Sigmoid colon (tissue), 7 donors: Measurements from ENCODE around the gene PTPN3. TPM values are rescaled to one million over a fixed set of nuclear protein-coding genes. Genes with fewer than 3 reads are reported as not detected.
"Not testable (repeated sequence)": the region's sequence is repeated elsewhere in the genome, so short reads cannot be mapped to it uniquely, and the experiment has no call there.

Experiments used
- DNase-seq: peaks from one replicate; pipeline ENCODE4 v3.0.0-alpha.2; 2019
- H3K27ac ChIP-seq, 4 donors: fragments of 200-600 bp; sonication (generic); one replicate each; pipeline ENCODE4 v1.5.1; 2016 to 2019; ENCODE audit warnings: mild to moderate bottlenecking in 1 of 4
- H3K27me3 ChIP-seq, 3 donors: fragments of 200-600 bp; sonication (generic); one replicate each; pipeline ENCODE4 v1.5.1; 2019; ENCODE audit warnings: mild to moderate bottlenecking in 1 of 3
- H3K36me3 ChIP-seq, 4 donors: fragments of 200-600 bp; sonication (generic); one replicate each; pipeline ENCODE4 v1.5.1; 2016 to 2019
- H3K4me1 ChIP-seq, 4 donors: fragments of 200-600 bp; sonication (generic); one replicate each; pipeline ENCODE4 v1.5.1; 2017 to 2019
- H3K4me3 ChIP-seq, 4 donors: fragments of 200-600 bp; sonication (generic); one replicate each; pipeline ENCODE4 v1.5.1; 2017 to 2019; ENCODE audit warnings: mild to moderate bottlenecking in 2 of 4, moderate library complexity in 1 of 4
- H3K9me3 ChIP-seq, 4 donors: fragments of 200-600 bp in 3 of 4; sonication (generic) in 3 of 4; one replicate each; pipeline versions ENCODE4 v1.5.1 to v1.6.1; 2013 to 2019
- EP300 ChIP-seq, 4 donors: sonication (generic); formaldehyde crosslinking; IDR thresholded peaks; one replicate each; pipeline ENCODE4 v1.6.1; 2017; ENCODE audit warnings: antibody characterized with exemption in 4 of 4
- POLR2A ChIP-seq, 2 donors: fragments of 450-650 bp; IDR thresholded peaks; one replicate each; pipeline ENCODE4 v1.6.1; 2016; ENCODE audit warnings: antibody characterized with exemption in 2 of 2, mild to moderate bottlenecking in 2 of 2, moderate library complexity in 2 of 2
- POLR2AphosphoS5 ChIP-seq, 4 donors: sonication (generic); formaldehyde crosslinking; IDR thresholded peaks; one replicate each; pipeline ENCODE4 v1.6.1; 2017; ENCODE audit warnings: antibody characterized with exemption in 4 of 4
- WGBS, 2 donors: extraction: QIAGEN DNeasy Blood & Tissue Kit; methylation state at CpG; one replicate each; pipeline ENCODE4 v1.1.7; 2013; 5-methylcytosine and 5-hydroxymethylcytosine counted together
- intact Hi-C: fragments of 100-400 bp; cut with DNase I; formaldehyde crosslinking; loops from one replicate; pipeline ENCODE4 v1.15.1; 2023
- polyA plus RNA-seq, 3 donors: library from polyadenylated mRNA; stranded (reverse); fragments of 200-250 nt; gene quantifications; one replicate each; pipeline ENCODE4 v1.2.3, GENCODE V29; 2013
- total RNA-seq, 4 donors: library from RNA; depleted of rRNA; stranded (reverse); fragments of >200 nt; gene quantifications; one replicate each; pipeline ENCODE4 v1.1.0, GENCODE V29; 2016
- TF ChIP-seq, protein P1 (sequence below), 4 experiments: fragments of 450-650 bp in 3 of 4; fragments of 200-600 bp in 1 of 4; IDR thresholded peaks; one replicate each; pipeline ENCODE4 v1.5.1; 2016 to 2019; ENCODE audit warnings: antibody characterized with exemption in 4 of 4, mild to moderate bottlenecking in 3 of 4, moderate library complexity in 2 of 4
- donor health status: healthy with polysubstance abuse.
- donor health status: Bipolar disorder and iron deficiency.
- donor health status: healthy.

PTPN3 gene
- total and polyA plus RNA-seq, 7 donors: 1.3 to 25.0 (median 2.5) TPM

DNA sequence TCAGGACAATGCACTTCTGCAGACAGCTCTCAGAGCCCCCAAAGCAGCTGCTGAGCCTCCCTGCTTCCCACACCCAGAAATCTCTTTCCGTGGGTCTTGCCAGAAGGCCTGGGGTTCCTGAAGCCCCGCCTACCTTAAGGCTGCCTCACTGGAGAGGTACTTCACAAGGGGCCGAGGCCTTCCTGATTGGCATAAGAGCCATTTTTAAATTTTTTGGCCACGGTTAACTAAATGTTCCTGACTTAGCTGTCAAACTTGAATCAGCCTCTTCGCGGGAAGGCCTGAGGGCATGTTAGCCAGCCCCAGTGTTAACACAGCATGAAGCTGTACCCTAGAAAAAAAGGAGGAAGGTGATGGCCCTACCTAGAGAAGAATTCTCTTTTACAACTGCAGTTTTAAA, 156.5 kb downstream of the PTPN3 start:
- intact Hi-C loops: no loop called here
- Histone ChIP-seq H3K27ac (no peak overlapping the region), H3K36me3 (no peaks in the 10 kb centered on the region), H3K4me1 (no peaks in the 10 kb centered on the region), H3K4me3 (no peak overlapping the region), H3K27me3 (no peaks in the 10 kb centered on the region), H3K9me3 (no peaks in the 10 kb centered on the region)
- TF ChIP-seq POLR2A (IDR thresholded peaks at IDR 0.05): no peak
- no peak for TF ChIP-seq POLR2AphosphoS5 (IDR thresholded peaks at IDR 0.05)
- TF ChIP-seq, protein P1, sequence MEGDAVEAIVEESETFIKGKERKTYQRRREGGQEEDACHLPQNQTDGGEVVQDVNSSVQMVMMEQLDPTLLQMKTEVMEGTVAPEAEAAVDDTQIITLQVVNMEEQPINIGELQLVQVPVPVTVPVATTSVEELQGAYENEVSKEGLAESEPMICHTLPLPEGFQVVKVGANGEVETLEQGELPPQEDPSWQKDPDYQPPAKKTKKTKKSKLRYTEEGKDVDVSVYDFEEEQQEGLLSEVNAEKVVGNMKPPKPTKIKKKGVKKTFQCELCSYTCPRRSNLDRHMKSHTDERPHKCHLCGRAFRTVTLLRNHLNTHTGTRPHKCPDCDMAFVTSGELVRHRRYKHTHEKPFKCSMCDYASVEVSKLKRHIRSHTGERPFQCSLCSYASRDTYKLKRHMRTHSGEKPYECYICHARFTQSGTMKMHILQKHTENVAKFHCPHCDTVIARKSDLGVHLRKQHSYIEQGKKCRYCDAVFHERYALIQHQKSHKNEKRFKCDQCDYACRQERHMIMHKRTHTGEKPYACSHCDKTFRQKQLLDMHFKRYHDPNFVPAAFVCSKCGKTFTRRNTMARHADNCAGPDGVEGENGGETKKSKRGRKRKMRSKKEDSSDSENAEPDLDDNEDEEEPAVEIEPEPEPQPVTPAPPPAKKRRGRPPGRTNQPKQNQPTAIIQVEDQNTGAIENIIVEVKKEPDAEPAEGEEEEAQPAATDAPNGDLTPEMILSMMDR (IDR thresholded peaks at IDR 0.05): no peak
- TF ChIP-seq EP300 (IDR thresholded peaks at IDR 0.05): no peak
- WGBS, 2 donors: 55 to 59% methylated on average over 6 of the region's 6 CpGs
- DNase-seq: no peak

DNA sequence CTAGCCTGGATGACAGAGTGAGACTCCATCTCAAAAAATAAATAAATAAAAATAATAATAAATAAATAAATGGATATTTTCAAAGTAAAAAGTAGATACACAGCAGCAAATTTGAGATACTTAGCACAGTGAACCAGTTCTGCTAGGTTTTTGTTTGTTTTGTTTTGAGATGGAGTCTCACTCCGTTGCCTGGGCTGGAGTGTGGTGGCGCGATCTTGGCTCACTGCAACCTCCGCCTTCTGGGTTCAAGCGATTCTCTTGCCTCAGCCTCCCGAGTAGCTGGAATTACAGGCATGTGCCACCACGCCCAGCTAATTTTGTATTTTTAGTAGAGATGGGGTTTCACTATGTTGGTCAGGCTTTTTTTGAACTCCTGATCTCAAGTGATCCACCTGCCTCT, 157.1 kb downstream of the PTPN3 start:
- DNase-seq, H3K4me3 ChIP-seq, intact Hi-C loops, H3K27me3 ChIP-seq, H3K4me1 ChIP-seq, H3K36me3 ChIP-seq, H3K27ac ChIP-seq, H3K9me3 ChIP-seq: not testable (repeated sequence)
- 75 to 90% methylated on average over 7 of the region's 7 CpGs for WGBS, 2 donors

DNA sequence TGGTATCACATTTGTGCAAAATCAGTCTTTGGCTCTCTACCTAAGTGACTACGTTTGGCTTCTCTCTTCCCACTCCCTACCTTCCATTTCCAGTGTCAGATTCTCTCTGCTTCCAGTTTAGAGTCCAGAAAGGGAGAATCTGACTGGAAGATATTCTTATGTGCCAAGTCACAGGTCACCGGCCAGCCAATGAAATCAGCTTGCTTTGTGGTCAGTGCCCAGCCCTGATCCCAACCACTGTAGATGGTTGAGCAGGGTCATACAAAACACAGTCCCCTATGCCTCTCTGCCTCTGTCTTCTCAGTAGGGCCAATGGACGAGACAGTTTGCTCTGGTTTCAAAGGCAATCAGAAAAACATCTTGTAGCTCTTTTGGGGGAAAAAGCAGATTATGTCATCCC, 161.7 kb downstream of the PTPN3 start:
- TF ChIP-seq POLR2A (IDR thresholded peaks at IDR 0.05): no peak
- TF ChIP-seq, protein P1 (IDR thresholded peaks at IDR 0.05): no peak
- no peak for TF ChIP-seq POLR2AphosphoS5 (IDR thresholded peaks at IDR 0.05)
- no peak for TF ChIP-seq EP300 (IDR thresholded peaks at IDR 0.05)
- WGBS, 2 donors: 86 to 91% methylated on average over 3 of the region's 3 CpGs
- H3K4me1 ChIP-seq: no peaks in the 10 kb centered on the region
- no peak for DNase-seq
- H3K4me3 ChIP-seq: no peak overlapping the region
- H3K27ac ChIP-seq: no peak overlapping the region
- H3K36me3 ChIP-seq: no peaks in the 10 kb centered on the region
- intact Hi-C loops: no loop called here
- no peaks in the 10 kb centered on the region for H3K9me3 ChIP-seq
- no peaks in the 10 kb centered on the region for H3K27me3 ChIP-seq

DNA sequence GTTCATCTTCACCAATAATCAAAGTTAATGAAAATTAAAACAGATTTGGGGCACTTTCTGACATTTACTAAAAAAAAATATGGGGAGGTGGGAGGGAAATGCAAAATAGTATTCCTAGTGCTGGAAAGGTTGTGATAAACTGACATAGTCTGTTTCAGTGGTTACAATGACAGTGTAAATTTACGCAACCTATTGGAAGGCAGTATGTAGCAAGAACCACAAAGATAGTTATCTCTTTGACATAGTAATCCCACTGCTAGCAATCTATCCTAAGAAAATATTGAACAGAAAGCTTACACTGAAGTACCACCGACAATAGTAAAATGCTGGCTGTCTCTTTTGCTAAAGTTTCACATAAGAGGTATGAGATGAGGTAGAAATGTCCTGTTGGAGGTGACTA, 162.2 kb downstream of the PTPN3 start:
- no peak overlapping the region for H3K4me3 ChIP-seq
- TF ChIP-seq, protein P1 (IDR thresholded peaks at IDR 0.05): no peak
- TF ChIP-seq POLR2A (IDR thresholded peaks at IDR 0.05) (no peak), EP300 (IDR thresholded peaks at IDR 0.05) (no peak), POLR2AphosphoS5 (IDR thresholded peaks at IDR 0.05) (no peak)
- no peaks in the 10 kb centered on the region for H3K9me3 ChIP-seq
- 79 to 90% methylated on average over 2 of the region's 2 CpGs for WGBS, 2 donors
- intact Hi-C loops: no loop called here
- no peaks in the 10 kb centered on the region for H3K27me3 ChIP-seq
- no peaks in the 10 kb centered on the region for H3K4me1 ChIP-seq
- H3K27ac ChIP-seq: no peak overlapping the region
- DNase-seq: no peak
- H3K36me3 ChIP-seq: no peaks in the 10 kb centered on the region

DNA sequence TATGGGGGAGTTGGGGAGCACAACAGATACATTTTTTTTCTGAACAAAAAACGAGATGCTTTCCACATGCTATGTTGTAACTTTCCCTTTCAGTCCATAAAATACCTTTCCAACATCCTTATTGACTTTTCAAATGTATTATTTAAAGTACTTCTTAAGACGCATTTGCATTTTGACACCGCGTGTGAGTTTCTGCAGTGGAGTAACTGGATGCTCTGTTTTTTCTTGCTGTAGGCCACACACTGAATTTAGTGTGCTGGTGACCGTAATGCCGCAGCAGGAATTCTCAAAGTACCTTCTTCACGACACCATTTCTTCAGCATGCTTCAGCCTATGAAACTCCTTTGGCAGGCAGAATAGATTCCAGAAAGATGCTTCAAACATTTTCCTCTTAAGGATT, 163.0 kb downstream of the PTPN3 start:
- DNase-seq: no peak
- intact Hi-C loops: no loop called here
- Histone ChIP-seq H3K27me3 (no peaks in the 10 kb centered on the region), H3K36me3 (no peaks in the 10 kb centered on the region), H3K27ac (no peak overlapping the region), H3K4me1 (no peaks in the 10 kb centered on the region), H3K9me3 (no peaks in the 10 kb centered on the region), H3K4me3 (no peak overlapping the region)
- TF ChIP-seq POLR2AphosphoS5 (IDR thresholded peaks at IDR 0.05): no peak
- TF ChIP-seq, protein P1 (IDR thresholded peaks at IDR 0.05): no peak
- TF ChIP-seq POLR2A (IDR thresholded peaks at IDR 0.05): no peak
- TF ChIP-seq EP300 (IDR thresholded peaks at IDR 0.05): no peak
- WGBS, 2 donors: 80 to 85% methylated on average over 7 of the region's 7 CpGs
